AG04450 (cell line): Measurements from ENCODE around the gene C1QB. TPM values are rescaled to one million over a fixed set of nuclear protein-coding genes. Genes with fewer than 3 reads are reported as not detected.
A peak's percentile ranks its signal among the peaks of the same experiment; 100 is the strongest.

Experiments used
- CTCF ChIA-PET: fragments of 300-600, 350-600 bp; formaldehyde crosslinking; extraction: SDS; loops from one replicate; lab custom pipeline; 2022; ENCODE audit warnings: antibody characterized with exemption, inconsistent platforms; lab: Charles Lee
- POLR2A ChIA-PET: fragments of 350-600 bp; formaldehyde crosslinking; extraction: SDS; loops from one replicate; lab custom pipeline; 2021; ENCODE audit warnings: antibody characterized with exemption, inconsistent platforms; lab: Yijun Ruan, JAX
- DNase-seq: peaks from one replicate; pipeline ENCODE4 v3.0.0-alpha.2; 2011; ENCODE audit warnings: low read depth, low spot score
- H3K27ac ChIP-seq: one replicate; pipeline ENCODE4 v1.5.1; 2012; ENCODE audit warnings: low read depth, low read length, control low read depth
- H3K27me3 ChIP-seq: one replicate; pipeline ENCODE4 v1.6.0; 2012; ENCODE audit warnings: low read length; ENCODE audit not compliant: control insufficient read depth, insufficient read depth
- H3K4me3 ChIP-seq: 2 replicates; pipeline ENCODE4 v1.5.1; 2011; ENCODE audit warnings: mild to moderate bottlenecking, low read depth, low read length, control low read depth
- H3K9me3 ChIP-seq: 2 replicates; pipeline ENCODE4 v1.5.1; 2012; ENCODE audit warnings: low read length; ENCODE audit not compliant: control insufficient read depth, insufficient read depth
- polyA plus RNA-seq: library from polyadenylated mRNA; depleted of rRNA; stranded (reverse); fragments of >200 nt; gene quantifications from 2 replicates; pipeline ENCODE4 v1.2.3, GENCODE V29; 2011
- TF ChIP-seq, protein P1 (sequence below): IDR thresholded peaks from 2 replicates; pipeline ENCODE4 v1.5.1; 2011; ENCODE audit warnings: low read depth, low read length, control low read depth, inconsistent platforms

The C1QB gene
- polyA plus RNA-seq, 1 experiment = not detected

DNA sequence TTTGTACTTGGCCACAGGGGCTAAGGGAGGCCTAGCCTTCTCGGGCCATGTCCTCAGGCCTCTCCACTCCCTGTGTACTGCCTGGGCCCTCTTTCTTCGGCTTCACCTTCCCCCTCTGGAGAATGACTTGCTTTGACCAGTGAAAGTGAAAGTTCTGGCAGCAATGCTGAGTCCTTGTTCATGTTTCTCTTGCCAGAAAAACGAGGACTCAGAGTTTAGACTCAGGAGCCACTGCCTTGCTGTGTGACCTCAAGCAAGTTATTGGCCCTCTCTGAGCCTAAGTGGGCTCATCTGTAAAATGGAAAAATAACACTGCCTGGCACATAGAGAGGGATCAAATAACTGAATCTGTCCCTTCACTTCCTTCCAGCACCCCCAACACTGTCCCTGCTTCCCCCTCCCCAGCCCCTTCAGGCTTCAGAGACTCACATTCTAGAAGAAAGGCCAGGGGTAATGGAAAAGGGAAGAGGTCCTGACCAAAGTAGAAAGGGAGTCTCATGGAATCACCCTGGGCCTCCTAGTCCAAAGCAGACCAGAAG is 15.1 kb upstream of the C1QB start:
- DNase-seq = no peak
- Histone ChIP-seq H3K27ac (no peak overlapping the region), H3K27me3 (peaks cover 34% of the 10 kb centered on the region), H3K4me3 (no peak overlapping the region), H3K9me3 (peaks cover 4% of the 10 kb centered on the region; the same call in 1 of the 2 replicates)
- CTCF ChIA-PET = no interaction called here
- TF ChIP-seq, protein P1, sequence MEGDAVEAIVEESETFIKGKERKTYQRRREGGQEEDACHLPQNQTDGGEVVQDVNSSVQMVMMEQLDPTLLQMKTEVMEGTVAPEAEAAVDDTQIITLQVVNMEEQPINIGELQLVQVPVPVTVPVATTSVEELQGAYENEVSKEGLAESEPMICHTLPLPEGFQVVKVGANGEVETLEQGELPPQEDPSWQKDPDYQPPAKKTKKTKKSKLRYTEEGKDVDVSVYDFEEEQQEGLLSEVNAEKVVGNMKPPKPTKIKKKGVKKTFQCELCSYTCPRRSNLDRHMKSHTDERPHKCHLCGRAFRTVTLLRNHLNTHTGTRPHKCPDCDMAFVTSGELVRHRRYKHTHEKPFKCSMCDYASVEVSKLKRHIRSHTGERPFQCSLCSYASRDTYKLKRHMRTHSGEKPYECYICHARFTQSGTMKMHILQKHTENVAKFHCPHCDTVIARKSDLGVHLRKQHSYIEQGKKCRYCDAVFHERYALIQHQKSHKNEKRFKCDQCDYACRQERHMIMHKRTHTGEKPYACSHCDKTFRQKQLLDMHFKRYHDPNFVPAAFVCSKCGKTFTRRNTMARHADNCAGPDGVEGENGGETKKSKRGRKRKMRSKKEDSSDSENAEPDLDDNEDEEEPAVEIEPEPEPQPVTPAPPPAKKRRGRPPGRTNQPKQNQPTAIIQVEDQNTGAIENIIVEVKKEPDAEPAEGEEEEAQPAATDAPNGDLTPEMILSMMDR = no peak
- POLR2A ChIA-PET = no interaction called here

DNA sequence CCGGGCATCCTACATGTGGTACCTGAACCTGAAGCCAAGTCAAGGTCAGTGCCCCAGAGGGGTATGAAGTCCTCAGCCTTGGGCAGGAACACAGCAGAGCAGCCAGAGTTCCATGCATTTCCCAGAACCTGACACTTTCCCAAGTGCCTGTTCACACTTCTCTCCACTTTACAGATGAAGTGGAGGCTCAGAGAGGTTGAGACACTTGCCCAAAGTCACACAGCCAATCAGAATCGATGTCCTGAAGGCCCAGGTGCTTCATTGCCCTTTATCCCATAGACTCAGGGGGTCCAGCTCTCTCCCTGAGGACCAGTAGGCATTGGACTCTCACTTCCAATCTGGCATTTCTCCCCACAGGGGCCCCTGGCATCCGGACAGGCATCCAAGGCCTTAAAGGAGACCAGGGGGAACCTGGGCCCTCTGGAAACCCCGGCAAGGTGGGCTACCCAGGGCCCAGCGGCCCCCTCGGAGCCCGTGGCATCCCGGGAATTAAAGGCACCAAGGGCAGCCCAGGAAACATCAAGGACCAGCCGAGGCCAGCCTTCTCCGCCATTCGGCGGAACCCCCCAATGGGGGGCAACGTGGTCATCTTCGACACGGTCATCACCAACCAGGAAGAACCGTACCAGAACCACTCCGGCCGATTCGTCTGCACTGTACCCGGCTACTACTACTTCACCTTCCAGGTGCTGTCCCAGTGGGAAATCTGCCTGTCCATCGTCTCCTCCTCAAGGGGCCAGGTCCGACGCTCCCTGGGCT is 14.4 kb upstream of the C1QB start:
- peaks cover 4% of the 10 kb centered on the region; the same call in 1 of the 2 replicates for H3K9me3 ChIP-seq
- no peak overlapping the region for H3K4me3 ChIP-seq
- peaks cover 33% of the 10 kb centered on the region for H3K27me3 ChIP-seq
- no peak overlapping the region for H3K27ac ChIP-seq
- ChIA-PET POLR2A (no interaction called here), CTCF (interaction anchor here (2.3 to 4.1 kb wide), 2 partner anchors 111 to 218 kb away, joined by 12 to 116 read pairs; no protein-coding TSS in a partner anchor)
- TF ChIP-seq, protein P1 = no peak
- no peak for DNase-seq

DNA sequence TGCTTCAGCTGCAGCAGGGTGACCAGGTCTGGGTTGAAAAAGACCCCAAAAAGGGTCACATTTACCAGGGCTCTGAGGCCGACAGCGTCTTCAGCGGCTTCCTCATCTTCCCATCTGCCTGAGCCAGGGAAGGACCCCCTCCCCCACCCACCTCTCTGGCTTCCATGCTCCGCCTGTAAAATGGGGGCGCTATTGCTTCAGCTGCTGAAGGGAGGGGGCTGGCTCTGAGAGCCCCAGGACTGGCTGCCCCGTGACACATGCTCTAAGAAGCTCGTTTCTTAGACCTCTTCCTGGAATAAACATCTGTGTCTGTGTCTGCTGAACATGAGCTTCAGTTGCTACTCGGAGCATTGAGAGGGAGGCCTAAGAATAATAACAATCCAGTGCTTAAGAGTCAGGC is 13.8 kb upstream of the C1QB start:
- TF ChIP-seq, protein P1 = peak; percentile 23; the same call in 1 of the 2 replicates
- DNase-seq = peak; percentile 46
- Histone ChIP-seq H3K27me3 (peaks cover 32% of the 10 kb centered on the region), H3K27ac (no peak overlapping the region), H3K4me3 (no peak overlapping the region), H3K9me3 (peaks cover 4% of the 10 kb centered on the region; the same call in 1 of the 2 replicates)
- CTCF ChIA-PET = interaction anchor here (2.3 to 4.1 kb wide), 2 partner anchors 112 to 218 kb away, joined by 12 to 116 read pairs; no protein-coding TSS in a partner anchor
- POLR2A ChIA-PET = no interaction called here

DNA sequence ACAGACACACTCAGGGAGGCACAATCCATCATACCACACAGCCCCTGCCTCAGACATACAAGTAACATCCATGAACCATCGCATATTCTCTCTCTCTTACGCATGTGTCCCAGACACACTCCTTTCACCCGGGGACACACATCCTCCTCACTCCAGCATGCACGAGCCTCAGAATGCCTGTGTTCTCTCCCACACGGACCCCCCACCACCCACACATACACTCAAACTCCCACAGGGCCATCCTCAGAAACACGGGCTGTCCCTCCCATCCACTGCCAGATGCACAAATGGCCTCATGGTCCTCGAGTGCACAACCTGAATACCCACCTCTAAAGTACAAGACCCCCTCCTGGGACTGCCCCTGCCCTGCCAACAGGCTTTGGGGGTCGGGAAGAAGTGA is 11.8 kb upstream of the C1QB start:
- H3K4me3 ChIP-seq = no peak overlapping the region
- TF ChIP-seq, protein P1 = no peak
- ChIA-PET CTCF (interaction anchor here (0.6 to 4.1 kb wide), 15 partner anchors 9 to 482 kb away, joined by 3 to 116 read pairs (median 5); partner anchors contain the start of gene C1QB), POLR2A (interaction anchor here (1.4 kb wide), 1 partner anchor 221 kb away, joined by 4 read pairs; no protein-coding TSS in a partner anchor)
- no peak for DNase-seq
- no peak overlapping the region for H3K27ac ChIP-seq
- peaks cover 36% of the 10 kb centered on the region for H3K27me3 ChIP-seq
- no peaks in the 10 kb centered on the region; the same call in 1 of the 2 replicates for H3K9me3 ChIP-seq
